MCF 10A (cell line): ENCODE measurements around the gene NRXN3. TPM values are rescaled to one million over a fixed set of nuclear protein-coding genes. Genes with fewer than 3 reads are reported as not detected.

Experiments used
- BruUV-seq: library from RNA; stranded (reverse); fragments of 400-500 nt; replicated peaks from 2 replicates; lab custom pipeline; 2021; lab: Mats Ljungman, UMichigan
- CTCF ChIA-PET: fragments of 300-600 bp; sonication (Branson Sonifier 250); formaldehyde crosslinking; extraction: SDS; loops from one replicate; lab custom pipeline; 2021; ENCODE audit warnings: antibody characterized with exemption, inconsistent platforms; lab: Yijun Ruan, JAX
- POLR2A ChIA-PET: fragments of 300-600, 350-650 bp; sonication (Branson Sonifier 250); formaldehyde crosslinking; extraction: SDS; loops from one replicate; lab custom pipeline; 2020; ENCODE audit warnings: antibody characterized with exemption, inconsistent platforms; lab: Yijun Ruan, JAX
- DNase-seq: peaks from one replicate; pipeline ENCODE4 v3.0.0-alpha.2; 2018; ENCODE audit not compliant: unreplicated experiment
- H3K27ac Mint-ChIP-seq: one replicate; pipeline ENCODE4 v1.8.0; 2022; ENCODE audit warnings: mild to moderate bottlenecking, low read depth, mixed read lengths; ENCODE audit not compliant: unreplicated experiment
- H3K27me3 Mint-ChIP-seq: one replicate; pipeline ENCODE4 v1.8.0; 2022; ENCODE audit warnings: mixed read lengths; ENCODE audit not compliant: insufficient read depth, unreplicated experiment
- H3K36me3 Mint-ChIP-seq: one replicate; pipeline ENCODE4 v1.8.0; 2022; ENCODE audit warnings: mild to moderate bottlenecking, moderate library complexity, mixed read lengths; ENCODE audit not compliant: insufficient read depth, unreplicated experiment
- H3K4me1 Mint-ChIP-seq: one replicate; pipeline ENCODE4 v1.8.0; 2022; ENCODE audit warnings: mixed read lengths; ENCODE audit not compliant: insufficient read depth, unreplicated experiment
- H3K4me3 Mint-ChIP-seq: one replicate; pipeline ENCODE4 v1.8.0; 2022; ENCODE audit warnings: mild to moderate bottlenecking, moderate library complexity, mixed read lengths; ENCODE audit not compliant: unreplicated experiment
- H3K9me3 Mint-ChIP-seq: one replicate; pipeline ENCODE4 v1.8.0; 2022; ENCODE audit warnings: mixed read lengths; ENCODE audit not compliant: unreplicated experiment
- CTCF ChIP-seq: fragments of 200-600 bp; IDR thresholded peaks from one replicate; pipeline ENCODE4 v1.8.0; 2022; ENCODE audit warnings: antibody characterized with exemption, mild to moderate bottlenecking; ENCODE audit not compliant: unreplicated experiment
- intact Hi-C: fragments of 100-400 bp; cut with micrococcal nuclease; formaldehyde crosslinking; loops from 2 replicates; pipeline ENCODE4 v1.14.1; 2022
- total RNA-seq: library from RNA; stranded (reverse); gene quantifications from 2 replicates; pipeline ENCODE4 v1.2.3, GENCODE V29; 2022

Gene NRXN3
- total RNA-seq, 1 experiment from 2014 or later: not detected

GRCh38 chr14:79426103-79426755 is 1256.1 kb downstream of the NRXN3 start:
- Mint-ChIP-seq H3K4me1 (no peaks in the 10 kb centered on the region), H3K27me3 (peaks cover 19% of the 10 kb centered on the region), H3K4me3 (no peak overlapping the region), H3K27ac (no peak overlapping the region), H3K36me3 (no peaks in the 10 kb centered on the region), H3K9me3 (no peaks in the 10 kb centered on the region)
- DNase-seq: no peak
- no TSS peak for BruUV-seq
- TF ChIP-seq CTCF: no peak
- intact Hi-C loops: no loop called here
- ChIA-PET POLR2A (no interaction called here), CTCF (interaction anchor here (0.6 to 0.7 kb wide), 2 partner anchors 29 to 860 kb away, joined by 3 to 5 read pairs; no protein-coding TSS in a partner anchor)

GRCh38 chr14:79432640-79433039 is 1262.5 kb downstream of the NRXN3 start:
- Mint-ChIP-seq H3K36me3 (no peaks in the 10 kb centered on the region), H3K27me3 (peaks cover 52% of the 10 kb centered on the region), H3K4me1 (no peaks in the 10 kb centered on the region), H3K27ac (no peak overlapping the region), H3K9me3 (no peaks in the 10 kb centered on the region), H3K4me3 (no peak overlapping the region)
- intact Hi-C loops: no loop called here
- BruUV-seq: no TSS peak
- POLR2A ChIA-PET: interaction anchor here (0.6 kb wide), 1 partner anchor 316 kb away, joined by 4 read pairs; no protein-coding TSS in a partner anchor
- no peak for DNase-seq
- CTCF ChIA-PET: no interaction called here
- no peak for TF ChIP-seq CTCF

- H3K36me3 Mint-ChIP-seq: no peaks in the 10 kb centered on the region
- BruUV-seq: no TSS peak
- no peaks in the 10 kb centered on the region for H3K9me3 Mint-ChIP-seq
- DNase-seq: no peak
- H3K4me1 Mint-ChIP-seq: no peaks in the 10 kb centered on the region
- CTCF ChIA-PET: no interaction called here
- POLR2A ChIA-PET: no interaction called here
- no peak overlapping the region for H3K27ac Mint-ChIP-seq
- intact Hi-C loops: no loop called here
- no peak overlapping the region for H3K4me3 Mint-ChIP-seq
- peaks cover 60% of the 10 kb centered on the region for H3K27me3 Mint-ChIP-seq
- TF ChIP-seq CTCF: no peak
Measured at GRCh38 chr14:79436335-79436734, 1266.2 kb downstream of the NRXN3 start.

- Mint-ChIP-seq H3K4me1 (no peaks in the 10 kb centered on the region), H3K9me3 (no peaks in the 10 kb centered on the region)
Measured at GRCh38 chr14:79437951-79438350, 1267.8 kb downstream of the NRXN3 start.

More at GRCh38 chr14:79437951-79438350, 1267.8 kb downstream of the NRXN3 start:
- intact Hi-C loops: no loop called here
- peaks cover 56% of the 10 kb centered on the region for H3K27me3 Mint-ChIP-seq
- DNase-seq: no peak
- H3K27ac Mint-ChIP-seq: no peak overlapping the region
- ChIA-PET POLR2A (no interaction called here), CTCF (no interaction called here)
- H3K36me3 Mint-ChIP-seq: no peaks in the 10 kb centered on the region
- no peak for TF ChIP-seq CTCF
- no TSS peak for BruUV-seq
- no peak overlapping the region for H3K4me3 Mint-ChIP-seq
